Airway epithelial cell (primary cell): ENCODE data around the gene CARD9. TPM values are rescaled to one million over a fixed set of nuclear protein-coding genes. Genes with fewer than 3 reads are reported as not detected.

Experiments
- total RNA-seq: library from RNA; depleted of rRNA; stranded (reverse); fragments of >200 nt; gene quantifications from 2 replicates; pipeline ENCODE4 v1.2.3, GENCODE V29; 2015

CARD9 gene
- total RNA-seq, result under 0.01 and 0.21 TPM in 2 replicates

GRCh38 chr9:136373300-136374182, at the start of gene CARD9:
Gene CARD9 (minus strand): TSS chr9:136373669. CDS start chr9:136372078, 1,591 bp downstream.

GRCh38 chr9:136410500-136411287, 37.2 kb upstream of the CARD9 start, which contains the start of the genes ENTR1 and PMPCA:
Gene ENTR1 (minus strand): TSS chr9:136410614. CDS start chr9:136410397, 217 bp downstream.
Gene PMPCA (plus strand): TSS chr9:136410658. CDS start chr9:136410669, 11 bp downstream.

GRCh38 chr9:136400038-136400834, 26.8 kb upstream of the CARD9 start, which contains the start of gene SNAPC4:
Gene SNAPC4 (minus strand): TSS chr9:136400170. CDS start chr9:136398428, 1,742 bp downstream.

GRCh38 chr9:136363106-136363948, 10.1 kb downstream of the CARD9 start, which contains the start of gene DNLZ:
Gene DNLZ (minus strand): TSS chr9:136363744. CDS start chr9:136363714, 30 bp downstream.

GRCh38 chr9:136327304-136327974, 46.0 kb downstream of the CARD9 start, which contains the start of gene GPSM1:
Gene GPSM1 (plus strand): TSS chr9:136327539. CDS start chr9:136327696, 157 bp downstream.

Other genes with a start within 250 kb of the CARD9 start
- gene LHX3, start 168.5 kb downstream of the CARD9 start, total RNA-seq, result not detected in 2 replicates
- 8.5 and 14.7 TPM in 2 replicates for gene QSOX2, start 127.9 kb downstream of the CARD9 start, total RNA-seq
- gene CCDC187, start 69.6 kb downstream of the CARD9 start, total RNA-seq, result under 0.01 and 0.14 TPM in 2 replicates
- 10.3 and 13.2 TPM in 2 replicates for gene GPSM1, start 46.1 kb downstream of the CARD9 start, total RNA-seq
- 47.7 and 54.0 TPM in 2 replicates for gene DNLZ, start 9.9 kb downstream of the CARD9 start, total RNA-seq
- gene SNAPC4, start 26.5 kb upstream of the CARD9 start, total RNA-seq, result 8.7 and 10.5 TPM in 2 replicates
- 45.6 and 48.5 TPM in 2 replicates for gene ENTR1, start 36.9 kb upstream of the CARD9 start, total RNA-seq
- gene PMPCA, start 37.0 kb upstream of the CARD9 start, total RNA-seq, result 60.2 and 65.5 TPM in 2 replicates
- gene INPP5E, start 66.2 kb upstream of the CARD9 start, total RNA-seq, result 8.6 and 12.1 TPM in 2 replicates
- gene SEC16A, start 109.4 kb upstream of the CARD9 start, total RNA-seq, result 45.4 and 58.0 TPM in 2 replicates
- gene NOTCH1, start 172.4 kb upstream of the CARD9 start, total RNA-seq, result 96.6 and 124 TPM in 2 replicates